HFFc6 (cell line): ENCODE results near the gene SRGAP1. TPM values are rescaled to one million over a fixed set of nuclear protein-coding genes. Genes with fewer than 3 reads are reported as not detected.

ENCODE experiments used
- DNase-seq: peaks from one replicate; pipeline ENCODE4 v3.0.0-alpha.2; 2018
- H3K27ac Mint-ChIP-seq: 2 replicates; pipeline ENCODE4 v1.8.0; 2020; ENCODE audit warnings: mild to moderate bottlenecking, mixed read lengths
- H3K27me3 Mint-ChIP-seq: 2 replicates; pipeline ENCODE4 v1.8.0; 2021; ENCODE audit warnings: mild to moderate bottlenecking, moderate library complexity, mixed read lengths; ENCODE audit not compliant: insufficient read depth
- H3K36me3 Mint-ChIP-seq: 2 replicates; pipeline ENCODE4 v1.8.0; 2021; ENCODE audit warnings: low read depth, mixed read lengths
- H3K4me1 Mint-ChIP-seq: 2 replicates; pipeline ENCODE4 v1.8.0; 2020; ENCODE audit warnings: low read depth, mixed read lengths
- H3K4me3 Mint-ChIP-seq: 2 replicates; pipeline ENCODE4 v1.8.0; 2020; ENCODE audit warnings: mild to moderate bottlenecking, moderate library complexity, mixed read lengths
- H3K9me3 Mint-ChIP-seq: 2 replicates; pipeline ENCODE4 v1.8.0; 2020; ENCODE audit warnings: mild to moderate bottlenecking, mixed read lengths
- CTCF ChIP-seq: fragments of 200-600 bp; sonication (generic); IDR thresholded peaks from 2 replicates; pipeline ENCODE4 v1.5.0; 2021; ENCODE audit warnings: antibody characterized with exemption, mild to moderate bottlenecking
- total RNA-seq, 6 experiments: library from RNA; stranded (reverse); fragmentation: NEBNext Ultra II Directional; extraction: Animal tissue kit (Norgen Biotek cat#: 25700); gene quantifications; 2 replicates in 1 of 6; 3 replicates in 5 of 6; pipeline ENCODE4 v1.2.3, GENCODE V29; 2021

The SRGAP1 gene
- total RNA-seq, 6 experiments from 2014 or later = 35.7 to 45.8 (median 40.9) TPM

DNA sequence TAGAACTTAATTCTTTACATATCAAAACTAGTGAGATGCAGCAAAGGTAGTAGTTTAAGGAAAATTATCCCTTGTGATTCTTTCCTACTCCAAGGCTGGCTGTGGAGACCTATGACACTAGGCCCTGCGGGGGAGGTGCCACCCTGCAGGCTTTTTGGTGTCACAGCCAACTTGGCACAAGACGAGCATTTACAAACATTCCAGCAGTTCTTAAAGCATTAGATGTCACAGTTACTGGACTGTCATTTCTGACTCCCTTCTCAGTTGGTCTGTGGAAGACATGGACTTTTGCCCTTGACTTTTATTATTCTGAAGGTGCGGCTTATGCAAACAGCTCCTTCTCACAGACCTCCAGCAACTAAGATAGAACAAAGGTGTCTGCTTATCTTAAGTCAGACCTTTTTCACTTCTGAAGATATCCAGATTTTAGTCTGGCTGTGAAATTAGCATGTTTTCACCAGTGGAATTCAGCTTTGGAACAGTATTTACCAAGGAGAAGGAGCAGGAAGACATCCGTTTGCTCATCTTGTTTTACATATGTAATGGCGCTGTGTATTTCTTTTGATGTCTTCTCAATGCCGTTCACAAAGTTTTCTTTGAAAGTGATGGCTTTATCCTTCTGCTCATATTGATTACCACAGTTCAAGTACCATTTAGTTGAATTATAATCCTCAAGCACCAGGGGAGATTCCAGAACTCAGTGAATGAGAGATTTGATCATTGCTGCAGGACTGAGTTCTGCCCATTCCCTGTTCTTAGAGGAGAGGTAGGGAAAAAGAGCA lies 17.9 kb downstream of the SRGAP1 start:
- H3K4me3 Mint-ChIP-seq = peak overlapping the region; percentile 4; the same call in 1 of the 2 replicates
- H3K36me3 Mint-ChIP-seq = peaks cover 11% of the 10 kb centered on the region; the same call in 1 of the 2 replicates
- H3K27ac Mint-ChIP-seq = peak overlapping the region; percentile 61

DNA sequence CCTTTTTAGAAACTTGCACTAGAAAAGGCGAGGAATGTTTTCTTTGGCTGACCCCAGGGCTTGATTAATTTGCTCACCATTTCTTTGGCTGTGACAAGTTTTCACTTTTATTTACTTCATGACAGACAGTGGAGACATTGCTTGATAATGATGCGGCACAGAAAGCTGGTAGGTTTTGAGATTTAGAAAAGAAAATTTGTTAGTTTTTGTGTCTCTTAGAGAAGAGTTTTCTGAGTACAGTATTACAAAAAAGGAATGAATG lies 18.4 kb downstream of the SRGAP1 start:
- Mint-ChIP-seq H3K36me3 (peaks cover 11% of the 10 kb centered on the region; the same call in 1 of the 2 replicates), H3K27ac (peak overlapping the region; percentile 61), H3K4me3 (peak overlapping the region; percentile 4; the same call in 1 of the 2 replicates), H3K9me3 (no peaks in the 10 kb centered on the region), H3K4me1 (peaks cover 77% of the 10 kb centered on the region), H3K27me3 (no peaks in the 10 kb centered on the region)
- no peak for DNase-seq
- TF ChIP-seq CTCF = no peak

More for the DNA sequence above, 17.9 kb downstream of the SRGAP1 start:
- H3K9me3 Mint-ChIP-seq = no peaks in the 10 kb centered on the region
- peaks cover 75% of the 10 kb centered on the region for H3K4me1 Mint-ChIP-seq
- no peak for TF ChIP-seq CTCF
- peak; percentile 41 for DNase-seq
- H3K27me3 Mint-ChIP-seq = no peaks in the 10 kb centered on the region

- Mint-ChIP-seq H3K4me1 (peaks cover 78% of the 10 kb centered on the region), H3K4me3 (peak overlapping the region; percentile 4; the same call in 1 of the 2 replicates), H3K9me3 (no peaks in the 10 kb centered on the region), H3K36me3 (peaks cover 11% of the 10 kb centered on the region; the same call in 1 of the 2 replicates), H3K27me3 (no peaks in the 10 kb centered on the region), H3K27ac (peak overlapping the region; percentile 35)
- no peak for DNase-seq
- TF ChIP-seq CTCF = no peak
Measured at GRCh38 chr12:63863658-63864453, 19.4 kb downstream of the SRGAP1 start.

DNA sequence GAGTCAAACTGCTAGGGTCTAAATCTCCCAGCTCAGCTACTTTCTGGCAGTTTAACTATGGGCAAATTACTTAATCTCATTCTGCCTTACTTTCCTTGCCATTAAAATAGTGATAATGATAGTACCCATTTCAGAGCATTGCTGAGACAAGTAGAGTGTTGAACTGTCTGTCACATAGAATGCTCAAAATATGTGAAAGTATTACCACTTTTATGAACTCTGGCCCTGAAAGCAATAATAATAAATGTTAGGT lies 19.9 kb downstream of the SRGAP1 start:
- Mint-ChIP-seq H3K9me3 (no peaks in the 10 kb centered on the region), H3K36me3 (peaks cover 13% of the 10 kb centered on the region; the same call in 1 of the 2 replicates), H3K27me3 (no peaks in the 10 kb centered on the region), H3K27ac (peak overlapping the region; percentile 6; the same call in 1 of the 2 replicates), H3K4me3 (no peak overlapping the region), H3K4me1 (peaks cover 83% of the 10 kb centered on the region)
- no peak for TF ChIP-seq CTCF
- DNase-seq = no peak

GRCh38 chr12:63865448-63865847 lies 20.9 kb downstream of the SRGAP1 start:
- Mint-ChIP-seq H3K36me3 (peaks cover 16% of the 10 kb centered on the region; the same call in 1 of the 2 replicates), H3K9me3 (no peaks in the 10 kb centered on the region), H3K27ac (no peak overlapping the region), H3K27me3 (no peaks in the 10 kb centered on the region), H3K4me1 (peaks cover 91% of the 10 kb centered on the region), H3K4me3 (no peak overlapping the region)
- TF ChIP-seq CTCF = no peak
- DNase-seq = no peak
